K562 (cell line): ENCODE results near the gene ARHGAP18.

ENCODE experiments used
- ATF1 ChIP-seq, 2 experiments: fragments of 450-650 bp in 1 of 2; IDR thresholded peaks; 2 replicates each; pipeline ENCODE4 v1.6.1; 2016; ENCODE audit warnings: missing compliant biosample characterization in 1 of 2, missing genetic modification characterization in 1 of 2
- POLR2AphosphoS5 ChIP-seq: IDR thresholded peaks from 2 replicates; pipeline ENCODE4 v1.6.1; 2011; ENCODE audit warnings: mild to moderate bottlenecking, low read depth, low read length, moderate library complexity; ENCODE audit not compliant: control insufficient read depth, insufficient read depth

DNA sequence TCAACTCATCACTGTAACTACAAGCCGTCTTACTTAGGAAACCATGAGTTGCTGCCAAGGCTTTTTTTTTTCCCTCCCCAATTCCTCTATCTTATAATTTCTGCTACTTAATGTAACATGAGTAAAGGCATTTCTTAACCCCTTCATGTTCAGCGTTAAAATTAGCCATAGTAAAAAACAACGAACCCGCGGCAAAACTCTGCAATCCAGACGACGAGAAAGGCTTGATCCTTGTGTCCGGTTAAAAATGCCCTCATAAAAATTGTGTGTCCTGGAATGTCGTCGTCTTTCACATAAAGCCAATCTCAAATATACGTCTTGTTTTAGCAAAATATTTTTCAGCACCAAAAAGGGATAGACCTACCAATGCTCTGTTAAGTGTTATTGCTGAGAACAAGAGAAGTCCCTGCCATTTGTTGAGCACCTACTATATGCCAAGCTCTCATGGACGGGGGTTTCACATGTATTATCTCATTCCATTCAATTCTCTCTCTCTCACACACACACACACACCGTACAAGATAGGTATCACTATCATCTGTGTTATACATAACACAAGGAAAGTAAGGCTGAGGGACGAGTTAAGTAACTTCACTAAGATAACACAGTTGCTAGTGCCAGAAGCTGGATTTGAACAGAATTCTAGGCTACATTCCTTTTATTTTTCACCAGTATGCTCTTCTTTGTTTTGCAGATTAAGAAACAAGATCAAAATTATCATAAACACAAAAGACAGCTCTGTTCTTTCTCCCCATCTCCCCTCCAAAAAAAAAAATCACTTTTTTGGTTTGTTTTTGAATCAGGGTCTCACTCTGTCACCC is 683 bp upstream of the ARHGAP18 start:
- TF ChIP-seq ATF1 (CRISPR knock-in tag; IDR thresholded peaks at IDR 0.05) (no peak), ATF1 (tag; IDR thresholded peaks at IDR 0.05) (no peak; the same call in 1 of the 2 replicates), POLR2AphosphoS5 (no peak)
